IMR-90 (cell line): Measurements from ENCODE around the gene SLC1A5. TPM values are rescaled to one million over a fixed set of nuclear protein-coding genes. Genes with fewer than 3 reads are reported as not detected.

Experiments
- ATAC-seq: fragments of 200-7000 bp; cut with Tn5 transposase; 2 replicates; pipeline ENCODE4 v1.9.1; 2020; ENCODE audit warnings: low read depth, mild to moderate bottlenecking, moderate library complexity
- BruUV-seq: library from RNA; stranded (reverse); fragments of 400-500 nt; replicated peaks from 2 replicates; lab custom pipeline; 2021; lab: Mats Ljungman, UMichigan
- CTCF ChIA-PET: fragments of 300-600 bp; formaldehyde crosslinking; extraction: SDS; loops from one replicate; lab custom pipeline; 2021; ENCODE audit warnings: antibody characterized with exemption; lab: Yijun Ruan, JAX
- POLR2A ChIA-PET: fragments of 300-600 bp; sonication (Branson Sonifier 250); formaldehyde crosslinking; loops from one replicate; lab custom pipeline; 2022; ENCODE audit warnings: antibody characterized with exemption; ENCODE audit not compliant: unreplicated experiment; lab: Charles Lee
- DNase-seq: peaks from one replicate; pipeline ENCODE4 v3.0.0; 2013
- H2AFZ ChIP-seq: replicated peaks from 2 replicates; pipeline ENCODE3; 2013; ENCODE audit warnings: low read length, mild to moderate bottlenecking; ENCODE audit not compliant: poor library complexity
- H2AK5ac ChIP-seq: 2 replicates; pipeline ENCODE4 v1.6.1; 2013; ENCODE audit warnings: low read depth, low read length, inconsistent platforms
- H2AK9ac ChIP-seq: replicated peaks from 2 replicates; pipeline ENCODE3; 2013; ENCODE audit warnings: mild to moderate bottlenecking, low read depth, low read length, moderate library complexity; ENCODE audit not compliant: poor library complexity
- H2BK120ac ChIP-seq: 2 replicates; pipeline ENCODE4 v1.6.1; 2013; ENCODE audit warnings: low read depth, low read length, inconsistent platforms
- H2BK15ac ChIP-seq: 3 replicates; pipeline ENCODE4 v1.6.1; 2013; ENCODE audit warnings: low read depth, low read length, inconsistent platforms
- H2BK20ac ChIP-seq: 2 replicates; pipeline ENCODE4 v1.6.1; 2013; ENCODE audit warnings: low read depth, mild to moderate bottlenecking, inconsistent platforms, low read length, moderate library complexity
- H2BK5ac ChIP-seq: 2 replicates; pipeline ENCODE4 v1.6.1; 2013; ENCODE audit warnings: mild to moderate bottlenecking, low read depth, low read length, inconsistent platforms; ENCODE audit not compliant: poor library complexity, severe bottlenecking
- H3K14ac ChIP-seq: replicated peaks from 2 replicates; pipeline ENCODE4 v1.6.1; 2013; ENCODE audit warnings: low read depth, low read length, inconsistent platforms
- H3K18ac ChIP-seq: 2 replicates; pipeline ENCODE4 v1.6.1; 2013; ENCODE audit warnings: low read depth, low read length, control low read depth
- H3K23ac ChIP-seq: 2 replicates; pipeline ENCODE4 v1.6.1; 2013; ENCODE audit warnings: low read depth, low read length, inconsistent platforms
- H3K27ac ChIP-seq: 2 replicates; pipeline ENCODE4 v1.5.1; 2013; ENCODE audit warnings: mild to moderate bottlenecking, control low read depth, low read length; ENCODE audit not compliant: insufficient read depth
- H3K27me3 ChIP-seq: 2 replicates; pipeline ENCODE4 v1.6.1; 2013; ENCODE audit warnings: low read length; ENCODE audit not compliant: control insufficient read depth, insufficient read depth
- H3K36me3 ChIP-seq: 2 replicates; pipeline ENCODE4 v1.6.1; 2013; ENCODE audit warnings: low read length, mixed read lengths; ENCODE audit not compliant: control insufficient read depth, insufficient read depth
- H3K4ac ChIP-seq: 2 replicates; pipeline ENCODE4 v1.6.1; 2013; ENCODE audit warnings: low read depth, low read length, inconsistent platforms
- H3K4me1 ChIP-seq: 2 replicates; pipeline ENCODE4 v1.6.1; 2013; ENCODE audit warnings: low read length, mixed read lengths; ENCODE audit not compliant: control insufficient read depth, insufficient read depth
- H3K4me2 ChIP-seq: 2 replicates; pipeline ENCODE4 v1.6.1; 2013; ENCODE audit warnings: low read depth, mild to moderate bottlenecking, control low read depth, low read length, moderate library complexity
- H3K4me3 ChIP-seq: 2 replicates; pipeline ENCODE4 v1.5.1; 2013; ENCODE audit warnings: low read depth, mild to moderate bottlenecking, control low read depth, low read length, moderate library complexity; ENCODE audit not compliant: insufficient read depth
- H3K56ac ChIP-seq: 2 replicates; pipeline ENCODE4 v1.6.1; 2013; ENCODE audit warnings: low read length, inconsistent platforms; ENCODE audit not compliant: insufficient read depth; ENCODE audit errors: extremely low read depth
- H3K79me1 ChIP-seq, 2 experiments: 2 replicates each; pipeline ENCODE4 v1.6.1; 2013; ENCODE audit warnings: low read length in 2 of 2, inconsistent platforms in 1 of 2, low read depth in 1 of 2
- H3K9ac ChIP-seq: 2 replicates; pipeline ENCODE4 v1.6.1; 2013; ENCODE audit warnings: low read depth, low read length, control low read depth
- H3K9me1 ChIP-seq: 2 replicates; pipeline ENCODE4 v1.6.1; 2013; ENCODE audit warnings: low read length, inconsistent platforms; ENCODE audit not compliant: insufficient read depth
- H3K9me3 ChIP-seq: 2 replicates; pipeline ENCODE4 v1.6.1; 2013; ENCODE audit warnings: low read length; ENCODE audit not compliant: control insufficient read depth, insufficient read depth
- H4K20me1 ChIP-seq: 2 replicates; pipeline ENCODE4 v1.6.1; 2013; ENCODE audit warnings: low read length, inconsistent platforms; ENCODE audit not compliant: insufficient read depth
- H4K5ac ChIP-seq: 2 replicates; pipeline ENCODE4 v1.6.1; 2013; ENCODE audit warnings: mild to moderate bottlenecking, low read depth, low read length, control low read depth
- H4K8ac ChIP-seq, 2 experiments: 2 replicates each; pipeline ENCODE4 v1.6.1; 2013; ENCODE audit warnings: low read depth in 2 of 2, low read length in 2 of 2, control low read depth in 1 of 2, inconsistent platforms in 1 of 2
- H4K91ac ChIP-seq: 2 replicates; pipeline ENCODE4 v1.6.1; 2013; ENCODE audit warnings: low read depth, low read length, inconsistent platforms; ENCODE audit not compliant: insufficient read depth
- BHLHE40 ChIP-seq: fragments of 150-350 bp; IDR thresholded peaks from 2 replicates; pipeline ENCODE4 v1.6.1; 2016; ENCODE audit warnings: mild to moderate bottlenecking, low read depth, low read length
- CEBPB ChIP-seq: IDR thresholded peaks from 2 replicates; pipeline ENCODE4 v1.6.1; 2012; ENCODE audit warnings: low read depth, low read length, improper control_type of control experiment
- CHD1 ChIP-seq: IDR thresholded peaks from 2 replicates; pipeline ENCODE4 v1.6.1; 2012; ENCODE audit warnings: low read depth, low read length, improper control_type of control experiment
- MAFK ChIP-seq: IDR thresholded peaks from 2 replicates; pipeline ENCODE4 v1.6.1; 2012; ENCODE audit warnings: low read depth, low read length, improper control_type of control experiment
- MAZ ChIP-seq: IDR thresholded peaks from 2 replicates; pipeline ENCODE4 v1.6.1; 2012; ENCODE audit warnings: low read depth, mild to moderate bottlenecking, low read length, improper control_type of control experiment, moderate library complexity, borderline replicate concordance
- RAD21 ChIP-seq: IDR thresholded peaks from 2 replicates; pipeline ENCODE4 v1.6.1; 2012; ENCODE audit warnings: low read length, improper control_type of control experiment
- RCOR1 ChIP-seq: IDR thresholded peaks from 2 replicates; pipeline ENCODE4 v1.6.1; 2012; ENCODE audit warnings: mild to moderate bottlenecking, low read length, improper control_type of control experiment; ENCODE audit not compliant: insufficient replicate concordance
- RFX5 ChIP-seq: IDR thresholded peaks from 2 replicates; pipeline ENCODE4 v1.8.0; 2012; ENCODE audit warnings: low read depth, mild to moderate bottlenecking, low read length, moderate library complexity
- SMC3 ChIP-seq: fragments of 150-350 bp; IDR thresholded peaks from 2 replicates; pipeline ENCODE4 v1.6.1; 2016; ENCODE audit warnings: low read depth, mild to moderate bottlenecking, antibody characterized with exemption, low read length, moderate library complexity
- WGBS, 2 experiments: methylation state at CpG; one replicate each; pipeline versions ENCODE4 v1.1.5 to v1.1.7; 2013; ENCODE audit warnings: missing lambda C conversion rate in 2 of 2; ENCODE audit not compliant: insufficient read length in 1 of 2; ENCODE audit errors: extremely low coverage in 2 of 2; 5-methylcytosine and 5-hydroxymethylcytosine counted together
- dilution Hi-C: fragments of 300-500 bp; cut with HindIII; formaldehyde crosslinking; loops from one replicate; pipeline ENCODE4 v1.14.3; 2018; ENCODE audit warnings: low sequenced_read_pairs; ENCODE audit not compliant: unreplicated experiment
- in situ Hi-C: fragments of 300-500 bp; cut with MboI; formaldehyde crosslinking; loops from 3 replicates; pipeline ENCODE4 v1.14.3; 2019; ENCODE audit warnings: low sequenced_read_pairs, inconsistent platforms, mixed read lengths
- intact Hi-C: fragments of 100-400 bp; cut with micrococcal nuclease; formaldehyde crosslinking; loops from 2 replicates; pipeline ENCODE4 v1.10.0; 2022
- polyA plus RNA-seq, 3 experiments: library from polyadenylated mRNA; depleted of rRNA; stranded (reverse); fragments of >200 nt; gene quantifications; 2 replicates each; pipeline ENCODE4 v1.2.3, GENCODE V29; 2012; ENCODE audit warnings: low replicate concordance in 1 of 3
- total RNA-seq: library from RNA; depleted of rRNA; stranded (reverse); fragments of >200 nt; gene quantifications from 2 replicates; pipeline ENCODE4 v1.2.3, GENCODE V29; 2012
- TF ChIP-seq, protein P1 (sequence below): fragments of 150-350 bp; IDR thresholded peaks from 2 replicates; pipeline ENCODE4 v1.6.1; 2017; ENCODE audit warnings: mild to moderate bottlenecking, antibody characterized with exemption, low read length, low read depth

Gene SLC1A5
- total and polyA plus RNA-seq, 2 of the 4 experiments (the other 2 are of a cell fraction) = 142 to 171 TPM

DNA sequence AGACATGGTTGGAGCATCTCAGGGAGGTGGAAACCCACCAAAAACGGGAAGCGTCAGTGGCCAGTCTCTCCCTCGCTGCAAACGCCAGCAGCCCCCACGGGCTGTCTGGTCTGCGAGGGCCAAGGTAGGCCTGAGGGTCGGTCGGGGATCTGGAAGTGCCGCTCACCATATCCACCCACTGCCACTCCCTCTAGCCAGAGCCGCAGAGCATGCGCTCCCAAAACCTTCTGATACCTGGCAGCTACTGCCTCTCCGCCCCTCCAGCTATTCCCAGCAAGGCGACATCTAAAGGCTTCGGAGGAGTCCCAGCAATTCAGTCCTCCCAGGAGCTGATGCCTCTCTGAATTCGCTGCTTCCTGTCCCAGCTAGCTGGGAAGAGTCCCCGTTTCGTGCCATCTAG, 46.9 kb downstream of the SLC1A5 start (continued):
- TF ChIP-seq, protein P1, sequence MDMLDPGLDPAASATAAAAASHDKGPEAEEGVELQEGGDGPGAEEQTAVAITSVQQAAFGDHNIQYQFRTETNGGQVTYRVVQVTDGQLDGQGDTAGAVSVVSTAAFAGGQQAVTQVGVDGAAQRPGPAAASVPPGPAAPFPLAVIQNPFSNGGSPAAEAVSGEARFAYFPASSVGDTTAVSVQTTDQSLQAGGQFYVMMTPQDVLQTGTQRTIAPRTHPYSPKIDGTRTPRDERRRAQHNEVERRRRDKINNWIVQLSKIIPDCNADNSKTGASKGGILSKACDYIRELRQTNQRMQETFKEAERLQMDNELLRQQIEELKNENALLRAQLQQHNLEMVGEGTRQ = no peak
- TF ChIP-seq RCOR1 (no peak), SMC3 (no peak), MAFK (no peak), RFX5 (no peak)

DNA sequence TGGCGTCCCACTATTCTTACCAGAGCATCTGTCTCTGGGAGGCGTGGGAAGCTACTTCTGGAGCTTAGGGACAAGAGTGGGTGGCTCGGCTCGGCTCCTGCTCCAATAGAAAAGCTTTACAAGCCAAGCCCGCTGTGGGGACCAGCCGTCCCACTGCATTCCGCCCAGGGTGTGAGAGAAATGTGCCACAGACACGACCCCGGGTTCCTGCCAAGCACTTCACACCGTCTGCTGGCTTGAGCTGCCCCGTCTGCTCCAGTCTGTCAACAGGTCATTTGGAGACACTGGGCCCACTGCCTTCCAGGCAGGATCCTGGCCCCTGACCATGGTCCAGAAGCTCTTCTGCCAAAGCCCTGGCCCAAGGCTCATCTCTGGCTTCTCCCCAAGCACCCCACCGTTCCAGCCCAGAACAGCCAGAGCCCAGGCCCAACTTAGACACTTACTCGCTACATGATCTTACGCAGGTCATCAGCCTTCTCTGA, 49.1 kb downstream of the SLC1A5 start:
- in situ Hi-C loops = no loop called here

More for the DNA sequence above, 49.1 kb downstream of the SLC1A5 start:
- Histone ChIP-seq H4K20me1 (peaks cover 86% of the 10 kb centered on the region), H2BK20ac (no peak overlapping the region), H3K4me2 (no peak overlapping the region), H3K56ac (no peak overlapping the region), H2BK15ac (no peak overlapping the region), H3K9me3 (no peaks in the 10 kb centered on the region), H3K23ac (no peak overlapping the region), H4K5ac (no peak overlapping the region), H3K4ac (no peak overlapping the region), H3K4me3 (no peak overlapping the region), H3K18ac (no peak overlapping the region), H3K9ac (no peak overlapping the region), H2BK120ac (no peak overlapping the region), H3K79me1 (peaks cover 25 to 81% of the 10 kb centered on the region in 2 experiments), H3K27me3 (no peaks in the 10 kb centered on the region), H2AFZ (no peak overlapping the region), H3K27ac (no peak overlapping the region), H4K8ac (no peak overlapping the region), H2BK5ac (no peak overlapping the region), H2AK9ac (no peak overlapping the region), H3K36me3 (peaks cover 34% of the 10 kb centered on the region), H2AK5ac (no peak overlapping the region), H4K91ac (no peak overlapping the region), H3K14ac (no peak overlapping the region), H3K4me1 (peaks cover 28% of the 10 kb centered on the region), H3K9me1 (peaks cover 28% of the 10 kb centered on the region)
- ChIA-PET POLR2A (interaction anchor here (0.9 kb wide), 1 partner anchor 26 kb away, joined by 19 read pairs; no protein-coding TSS in a partner anchor), CTCF (interaction anchor here (1.2 kb wide), 1 partner anchor 36 kb away, joined by 3 read pairs; no protein-coding TSS in a partner anchor)
- ATAC-seq = no peak
- BruUV-seq = no TSS peak
- intact Hi-C loops = no loop called here
- dilution Hi-C loops = no loop called here
- 54% methylated on average over 3 of the region's 14 CpGs; no CpG with 5 or more reads in 1 of the 2 experiments for WGBS, 2 experiments
- DNase-seq = no peak
- no peak for TF ChIP-seq CHD1
- TF ChIP-seq BHLHE40 = no peak
- TF ChIP-seq CEBPB = no peak
- TF ChIP-seq MAZ = no peak
- no peak for TF ChIP-seq RAD21
- TF ChIP-seq, protein P1 = no peak
